Measurements from ENCODE around the gene PIGBOS1. TPM values are rescaled to one million over a fixed set of nuclear protein-coding genes. Genes with fewer than 3 reads are reported as not detected.

The PIGBOS1 gene
- total and polyA plus RNA-seq, 9 of the 15 experiments (the other 6 are each of a cell fraction or from before 2014, with no cell fraction given): 25.2 to 76.2 (median 46.0) TPM

DNA sequence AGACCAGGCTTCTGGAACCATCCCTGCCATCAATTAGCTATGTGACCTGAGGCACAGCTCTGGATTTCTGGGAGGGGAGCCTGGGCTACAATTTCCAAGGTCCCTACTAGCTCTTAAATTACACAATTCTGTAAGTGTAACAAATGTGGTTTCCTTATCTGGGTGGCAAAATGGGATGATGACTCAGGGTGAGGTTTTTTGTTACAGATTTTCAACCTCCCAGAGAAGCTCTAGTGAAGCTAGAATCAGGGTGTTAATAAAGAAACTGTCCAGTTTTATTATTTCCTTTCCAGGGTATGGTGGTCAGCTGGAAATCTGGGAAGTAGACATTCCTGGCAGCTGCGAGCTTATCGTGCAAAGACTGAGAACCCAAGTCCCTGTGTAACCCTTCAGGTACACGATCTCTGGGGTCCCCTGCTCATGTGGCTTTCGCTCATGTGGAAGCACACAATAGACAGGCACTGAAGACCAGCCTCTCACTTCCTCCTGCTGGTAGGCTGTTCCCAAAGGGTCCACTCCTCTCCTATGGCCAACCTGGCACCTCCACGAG, 36.6 kb downstream of the PIGBOS1 start (continued):
- TF ChIP-seq CREB1 (IDR thresholded peaks at IDR 0.05) (no peak), CREB1 (CRISPR knock-in tag; IDR thresholded peaks at IDR 0.05) (no peak), SMARCA4 (IDR thresholded peaks at IDR 0.05) (peak; percentile 94), LCOR (CRISPR knock-in tag; IDR thresholded peaks at IDR 0.05) (no peak), HOXB6 (CRISPR knock-in tag; IDR thresholded peaks at IDR 0.05; ENCODE audit: borderline replicate concordance) (no peak), TOE1 (IDR thresholded peaks at IDR 0.05; ENCODE audit: borderline replicate concordance) (no peak), TOE1 (CRISPR knock-in tag; IDR thresholded peaks at IDR 0.05; ENCODE audit: borderline replicate concordance, low read depth) (no peak), ZNF12 (CRISPR knock-in tag; IDR thresholded peaks at IDR 0.05) (no peak), JUNB (CRISPR knock-in tag; conservative IDR thresholded peaks at IDR 0.05) (0 out of 2 replicates have a peak, but pooled peaks have one; percentile 40), GTF2E2 (tag; IDR thresholded peaks at IDR 0.05) (no peak), ZNF133 (CRISPR knock-in tag; IDR thresholded peaks at IDR 0.05) (no peak), SMARCA5 (IDR thresholded peaks at IDR 0.05) (no peak), ZSCAN32 (CRISPR knock-in tag; IDR thresholded peaks at IDR 0.05) (no peak), ZNF57 (CRISPR knock-in tag; IDR thresholded peaks at IDR 0.05) (no peak), RFX1 (IDR thresholded peaks at IDR 0.05) (0 out of 2 replicates have a peak, but pooled peaks have one; percentile 8), JUN (IDR thresholded peaks at IDR 0.05; ENCODE audit: borderline replicate concordance, low read depth, low read length) (peak; percentile 94), JUN (CRISPR knock-in tag; IDR thresholded peaks at IDR 0.05; ENCODE audit: borderline replicate concordance) (no peak), MIER1 (IDR thresholded peaks at IDR 0.05; ENCODE audit: low read depth) (no peak)
- TF ChIP-seq, protein P1, sequence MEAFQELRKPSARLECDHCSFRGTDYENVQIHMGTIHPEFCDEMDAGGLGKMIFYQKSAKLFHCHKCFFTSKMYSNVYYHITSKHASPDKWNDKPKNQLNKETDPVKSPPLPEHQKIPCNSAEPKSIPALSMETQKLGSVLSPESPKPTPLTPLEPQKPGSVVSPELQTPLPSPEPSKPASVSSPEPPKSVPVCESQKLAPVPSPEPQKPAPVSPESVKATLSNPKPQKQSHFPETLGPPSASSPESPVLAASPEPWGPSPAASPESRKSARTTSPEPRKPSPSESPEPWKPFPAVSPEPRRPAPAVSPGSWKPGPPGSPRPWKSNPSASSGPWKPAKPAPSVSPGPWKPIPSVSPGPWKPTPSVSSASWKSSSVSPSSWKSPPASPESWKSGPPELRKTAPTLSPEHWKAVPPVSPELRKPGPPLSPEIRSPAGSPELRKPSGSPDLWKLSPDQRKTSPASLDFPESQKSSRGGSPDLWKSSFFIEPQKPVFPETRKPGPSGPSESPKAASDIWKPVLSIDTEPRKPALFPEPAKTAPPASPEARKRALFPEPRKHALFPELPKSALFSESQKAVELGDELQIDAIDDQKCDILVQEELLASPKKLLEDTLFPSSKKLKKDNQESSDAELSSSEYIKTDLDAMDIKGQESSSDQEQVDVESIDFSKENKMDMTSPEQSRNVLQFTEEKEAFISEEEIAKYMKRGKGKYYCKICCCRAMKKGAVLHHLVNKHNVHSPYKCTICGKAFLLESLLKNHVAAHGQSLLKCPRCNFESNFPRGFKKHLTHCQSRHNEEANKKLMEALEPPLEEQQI (IDR thresholded peaks at IDR 0.05): peak; percentile 68; the same call in 1 of the 2 replicates
- TF ChIP-seq, protein P2, sequence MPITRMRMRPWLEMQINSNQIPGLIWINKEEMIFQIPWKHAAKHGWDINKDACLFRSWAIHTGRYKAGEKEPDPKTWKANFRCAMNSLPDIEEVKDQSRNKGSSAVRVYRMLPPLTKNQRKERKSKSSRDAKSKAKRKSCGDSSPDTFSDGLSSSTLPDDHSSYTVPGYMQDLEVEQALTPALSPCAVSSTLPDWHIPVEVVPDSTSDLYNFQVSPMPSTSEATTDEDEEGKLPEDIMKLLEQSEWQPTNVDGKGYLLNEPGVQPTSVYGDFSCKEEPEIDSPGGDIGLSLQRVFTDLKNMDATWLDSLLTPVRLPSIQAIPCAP (CRISPR knock-in tag; IDR thresholded peaks at IDR 0.05; ENCODE audit: borderline replicate concordance): no peak
- TF ChIP-seq, protein P3, sequence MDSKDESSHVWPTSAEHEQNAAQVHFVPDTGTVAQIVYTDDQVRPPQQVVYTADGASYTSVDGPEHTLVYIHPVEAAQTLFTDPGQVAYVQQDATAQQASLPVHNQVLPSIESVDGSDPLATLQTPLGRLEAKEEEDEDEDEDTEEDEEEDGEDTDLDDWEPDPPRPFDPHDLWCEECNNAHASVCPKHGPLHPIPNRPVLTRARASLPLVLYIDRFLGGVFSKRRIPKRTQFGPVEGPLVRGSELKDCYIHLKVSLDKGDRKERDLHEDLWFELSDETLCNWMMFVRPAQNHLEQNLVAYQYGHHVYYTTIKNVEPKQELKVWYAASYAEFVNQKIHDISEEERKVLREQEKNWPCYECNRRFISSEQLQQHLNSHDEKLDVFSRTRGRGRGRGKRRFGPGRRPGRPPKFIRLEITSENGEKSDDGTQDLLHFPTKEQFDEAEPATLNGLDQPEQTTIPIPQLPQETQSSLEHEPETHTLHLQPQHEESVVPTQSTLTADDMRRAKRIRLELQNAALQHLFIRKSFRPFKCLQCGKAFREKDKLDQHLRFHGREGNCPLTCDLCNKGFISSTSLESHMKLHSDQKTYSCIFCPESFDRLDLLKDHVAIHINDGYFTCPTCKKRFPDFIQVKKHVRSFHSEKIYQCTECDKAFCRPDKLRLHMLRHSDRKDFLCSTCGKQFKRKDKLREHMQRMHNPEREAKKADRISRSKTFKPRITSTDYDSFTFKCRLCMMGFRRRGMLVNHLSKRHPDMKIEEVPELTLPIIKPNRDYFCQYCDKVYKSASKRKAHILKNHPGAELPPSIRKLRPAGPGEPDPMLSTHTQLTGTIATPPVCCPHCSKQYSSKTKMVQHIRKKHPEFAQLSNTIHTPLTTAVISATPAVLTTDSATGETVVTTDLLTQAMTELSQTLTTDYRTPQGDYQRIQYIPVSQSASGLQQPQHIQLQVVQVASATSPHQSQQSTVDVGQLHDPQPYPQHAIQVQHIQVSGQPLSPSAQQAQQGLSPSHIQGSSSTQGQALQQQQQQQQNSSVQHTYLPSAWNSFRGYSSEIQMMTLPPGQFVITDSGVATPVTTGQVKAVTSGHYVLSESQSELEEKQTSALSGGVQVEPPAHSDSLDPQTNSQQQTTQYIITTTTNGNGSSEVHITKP (IDR thresholded peaks at IDR 0.05; ENCODE audit: partially characterized antibody): no peak
